Ectodermal cell (in vitro differentiated cells): ENCODE results near the gene TRIM46.
A peak's percentile ranks its signal among the peaks of the same experiment; 100 is the strongest.
"Not testable (repeated sequence)": the region's sequence is repeated elsewhere in the genome, so short reads cannot be mapped to it uniquely, and the experiment has no call there.

Experiments
- H3K27ac ChIP-seq: 2 replicates; pipeline ENCODE4 v1.7.0; 2013; ENCODE audit warnings: mild to moderate bottlenecking, low read depth, low read length; ENCODE audit not compliant: insufficient read depth, poor library complexity, severe bottlenecking
- H3K27me3 ChIP-seq: 2 replicates; pipeline ENCODE4 v1.7.0; 2013; ENCODE audit warnings: mild to moderate bottlenecking, low read length; ENCODE audit not compliant: insufficient read depth, control insufficient read depth, poor library complexity, severe bottlenecking
- H3K36me3 ChIP-seq: one replicate; pipeline ENCODE4 v1.7.0; 2013; ENCODE audit warnings: low read length; ENCODE audit not compliant: control insufficient read depth, insufficient read depth
- H3K4me1 ChIP-seq: one replicate; pipeline ENCODE4 v1.7.0; 2013; ENCODE audit warnings: low read length; ENCODE audit not compliant: control insufficient read depth, insufficient read depth
- H3K4me3 ChIP-seq: 2 replicates; pipeline ENCODE4 v1.7.0; 2013; ENCODE audit warnings: low read depth, low read length, control low read depth; ENCODE audit not compliant: insufficient read depth
- H3K9me3 ChIP-seq: 2 replicates; pipeline ENCODE4 v1.7.0; 2013; ENCODE audit warnings: mild to moderate bottlenecking, low read length, moderate library complexity; ENCODE audit not compliant: control insufficient read depth
- WGBS, 2 experiments: methylation state at CpG; one replicate each; pipeline ENCODE4 v1.1.7; 2013; ENCODE audit warnings: missing lambda C conversion rate in 2 of 2; 5-methylcytosine and 5-hydroxymethylcytosine counted together

The TRIM46 gene

GRCh38 chr1:155186794-155187455, 13.3 kb downstream of the TRIM46 start:
- H3K36me3 ChIP-seq: no peaks in the 10 kb centered on the region
- H3K27ac ChIP-seq: no peak overlapping the region
- peaks cover 6% of the 10 kb centered on the region for H3K4me1 ChIP-seq
- no peaks in the 10 kb centered on the region for H3K27me3 ChIP-seq
- no peak overlapping the region for H3K4me3 ChIP-seq
- WGBS, 2 experiments: 87 to 90% methylated on average over 14 of the region's 14 CpGs
- no peaks in the 10 kb centered on the region for H3K9me3 ChIP-seq

DNA sequence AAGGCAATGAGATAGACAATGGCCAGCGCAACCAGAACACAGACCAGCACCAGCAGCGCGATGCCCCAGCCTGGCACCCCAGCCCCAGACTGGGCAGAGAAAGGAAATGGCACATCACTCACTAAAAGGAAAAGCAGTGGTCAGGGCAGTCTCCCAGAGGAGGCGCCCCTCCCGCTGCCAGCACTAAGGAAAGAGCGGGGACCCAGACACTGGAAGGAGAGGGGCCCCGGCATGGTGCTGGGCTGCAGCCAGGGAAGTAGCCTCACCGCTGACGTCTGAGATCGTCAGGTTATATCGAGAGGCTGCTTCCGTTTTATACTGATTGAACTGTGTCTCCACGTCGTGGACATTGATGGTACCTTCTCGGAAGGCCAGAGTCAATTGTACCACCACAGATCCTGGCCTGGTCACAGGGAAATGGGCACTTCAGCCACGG, 13.8 kb downstream of the TRIM46 start:
- 88 to 89% methylated on average over 16 of the region's 16 CpGs for WGBS, 2 experiments
- no peak overlapping the region for H3K4me3 ChIP-seq
- H3K27ac ChIP-seq: no peak overlapping the region
- no peaks in the 10 kb centered on the region for H3K36me3 ChIP-seq
- H3K9me3 ChIP-seq: no peaks in the 10 kb centered on the region
- H3K4me1 ChIP-seq: peaks cover 8% of the 10 kb centered on the region
- H3K27me3 ChIP-seq: no peaks in the 10 kb centered on the region

- Histone ChIP-seq H3K4me1 (peaks cover 14% of the 10 kb centered on the region), H3K27ac (no peak overlapping the region), H3K4me3 (no peak overlapping the region), H3K36me3 (no peaks in the 10 kb centered on the region), H3K9me3 (no peaks in the 10 kb centered on the region), H3K27me3 (no peaks in the 10 kb centered on the region)
- WGBS, 2 experiments: 94 to 95% methylated on average over 14 of the region's 14 CpGs
Observed at GRCh38 chr1:155188268-155188667, 14.6 kb downstream of the TRIM46 start.

DNA sequence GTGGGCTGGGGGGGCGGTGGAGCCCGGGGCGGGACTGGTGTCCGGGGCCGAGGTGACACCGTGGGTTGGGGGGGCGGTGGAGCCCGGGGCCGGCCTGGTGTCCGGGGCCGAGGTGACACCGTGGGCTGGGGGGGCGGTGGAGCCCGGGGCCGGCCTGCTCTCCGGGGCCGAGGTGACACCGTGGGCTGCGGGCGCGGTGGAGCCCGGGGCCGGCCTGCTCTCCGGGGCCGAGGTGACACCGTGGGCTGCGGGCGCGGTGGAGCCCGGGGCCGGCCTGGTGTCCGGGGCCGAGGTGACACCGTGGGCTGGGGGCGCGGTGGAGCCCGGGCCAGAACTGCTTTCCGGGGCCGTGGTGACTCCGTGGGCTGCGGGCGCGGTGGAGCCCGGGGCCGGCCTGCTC, 16.3 kb downstream of the TRIM46 start:
- WGBS, 2 experiments: 94 to 96% methylated on average over 20 to 22 of the region's 45 CpGs
- peaks cover 15% of the 10 kb centered on the region for H3K4me1 ChIP-seq
- H3K9me3 ChIP-seq, H3K27ac ChIP-seq, H3K27me3 ChIP-seq, H3K4me3 ChIP-seq, H3K36me3 ChIP-seq: not testable (repeated sequence)

- peaks cover 2% of the 10 kb centered on the region for H3K36me3 ChIP-seq
- peaks cover 14% of the 10 kb centered on the region for H3K4me1 ChIP-seq
- H3K27me3 ChIP-seq: no peaks in the 10 kb centered on the region
- H3K27ac ChIP-seq: no peak overlapping the region
- H3K4me3 ChIP-seq: no peak overlapping the region
- H3K9me3 ChIP-seq: no peaks in the 10 kb centered on the region
- 92 to 93% methylated on average over 17 of the region's 17 CpGs for WGBS, 2 experiments
Observed at GRCh38 chr1:155191904-155192303, 18.3 kb downstream of the TRIM46 start.

- peak overlapping the region; percentile 68 for H3K27ac ChIP-seq
Observed at GRCh38 chr1:155192346-155193274, 19.0 kb downstream of the TRIM46 start.

GRCh38 chr1:155193275-155193990, 19.8 kb downstream of the TRIM46 start:
- peak overlapping the region; percentile 99 for H3K27ac ChIP-seq
- H3K9me3 ChIP-seq: no peaks in the 10 kb centered on the region
- WGBS, 2 experiments: 1 to 2% methylated on average over 34 to 38 of the region's 38 CpGs
- H3K4me3 ChIP-seq: peak overlapping the region; percentile 94
- peaks cover 17% of the 10 kb centered on the region for H3K36me3 ChIP-seq
- H3K4me1 ChIP-seq: peaks cover 29% of the 10 kb centered on the region
- H3K27me3 ChIP-seq: no peaks in the 10 kb centered on the region

More at GRCh38 chr1:155192346-155193274, 19.0 kb downstream of the TRIM46 start:
- Histone ChIP-seq H3K4me3 (peak overlapping the region; percentile 94), H3K4me1 (peaks cover 21% of the 10 kb centered on the region), H3K36me3 (peaks cover 9% of the 10 kb centered on the region), H3K9me3 (no peaks in the 10 kb centered on the region), H3K27me3 (no peaks in the 10 kb centered on the region)
- 28 to 29% methylated on average over 17 of the region's 20 CpGs for WGBS, 2 experiments

GRCh38 chr1:155193991-155194240, 20.3 kb downstream of the TRIM46 start:
- H3K27me3 ChIP-seq, H3K9me3 ChIP-seq: not testable (repeated sequence)
- WGBS, 2 experiments: 4% methylated on average over 16 of the region's 16 CpGs
- H3K4me1 ChIP-seq: peaks cover 33% of the 10 kb centered on the region
- H3K36me3 ChIP-seq: peaks cover 21% of the 10 kb centered on the region
- peak overlapping the region; percentile 99 for H3K27ac ChIP-seq
- peak overlapping the region; percentile 94 for H3K4me3 ChIP-seq

- H3K27me3 ChIP-seq: no peaks in the 10 kb centered on the region
- no peaks in the 10 kb centered on the region for H3K9me3 ChIP-seq
- WGBS, 2 experiments: 1% methylated on average over 27 of the region's 27 CpGs
- peak overlapping the region; percentile 94 for H3K4me3 ChIP-seq
- H3K36me3 ChIP-seq: peaks cover 34% of the 10 kb centered on the region
- H3K4me1 ChIP-seq: peaks cover 33% of the 10 kb centered on the region
- H3K27ac ChIP-seq: peak overlapping the region; percentile 99
Observed at GRCh38 chr1:155195201-155196102, 21.8 kb downstream of the TRIM46 start.
